Measurements from ENCODE around the gene TELO2. TPM values are rescaled to one million over a fixed set of nuclear protein-coding genes. Genes with fewer than 3 reads are reported as not detected.

Gene TELO2
- total RNA-seq, 2 experiments from 2014 or later = 29.7 to 30.8 TPM

DNA sequence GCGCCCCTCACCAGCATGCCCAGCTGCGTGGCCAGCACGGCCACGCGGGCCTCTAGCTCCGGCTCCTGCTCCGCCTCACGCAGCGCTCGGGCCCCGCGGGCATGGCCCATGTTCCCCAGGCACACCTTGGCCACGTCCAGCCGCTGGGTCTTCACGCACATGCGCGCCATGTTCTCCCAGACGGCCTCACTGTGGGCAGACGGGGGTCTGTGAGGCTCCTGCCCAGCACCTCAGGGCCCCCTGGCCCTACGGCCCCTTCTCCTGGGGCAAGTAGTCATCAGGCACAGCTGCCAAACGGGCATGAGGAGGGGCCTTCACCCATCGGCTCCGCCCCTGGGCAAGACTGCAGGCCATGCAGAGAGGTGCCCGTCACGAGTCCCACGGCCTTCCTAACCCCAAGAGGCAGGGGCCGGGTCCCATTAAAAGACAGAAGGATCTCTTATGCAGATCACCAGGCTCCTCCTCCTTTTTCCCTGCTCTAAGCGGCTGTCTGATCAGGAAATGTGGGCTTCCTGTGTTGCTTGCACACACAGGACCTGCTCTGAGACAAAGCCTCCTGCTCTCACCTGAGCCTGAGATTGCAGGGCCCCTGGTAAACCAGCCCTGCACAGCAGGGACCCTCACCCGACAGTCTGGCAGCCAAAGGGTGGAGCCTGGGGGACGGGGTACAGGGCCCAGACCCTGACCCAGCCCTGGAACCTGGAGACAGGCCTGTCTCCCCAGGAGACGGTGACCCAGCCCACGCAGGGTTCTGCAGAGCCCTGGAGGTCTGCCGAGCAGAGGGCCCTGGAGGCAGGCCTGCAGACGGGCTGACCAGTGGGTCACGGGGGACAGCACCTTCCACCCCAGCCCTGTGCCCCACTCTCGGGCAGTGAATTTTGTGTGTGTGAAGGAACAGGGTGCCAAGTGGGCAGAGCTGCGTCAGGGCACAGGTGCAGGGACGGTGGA lies 33.7 kb downstream of the TELO2 start:
- intact Hi-C loops (cut with DNase I, micrococcal nuclease) = loop anchor here in 1 of 2 experiments (5.0 kb wide), 1 partner anchor 35 kb away; the partner anchor contains the start of gene TELO2
- ChIA-PET POLR2A (interaction anchor here (1.1 to 1.4 kb wide), 3 partner anchors 9 to 34 kb away, joined by 3 to 4 read pairs (median 3); partner anchors contain the start of gene TELO2), CTCF (interaction anchor here (1.0 kb wide), 1 partner anchor 179 kb away, joined by 3 read pairs; the partner anchor contains the start of gene MAPK8IP3)
- H3K27ac Mint-ChIP-seq = peak overlapping the region; percentile 80
- H3K4me1 ChIP-seq (ENCODE audit: insufficient read depth, low read length) = peaks cover 54% of the 10 kb centered on the region
- H3K36me3 Mint-ChIP-seq (ENCODE audit: low read depth) = no peaks in the 10 kb centered on the region
- peak; percentile 79 for ATAC-seq (ENCODE audit: poor library complexity)
- no peaks in the 10 kb centered on the region for H3K27me3 ChIP-seq (ENCODE audit: control insufficient read depth in 1 of 2, insufficient read depth in 2 of 2, low read length in 2 of 2)
- H3K27me3 Mint-ChIP-seq = no peaks in the 10 kb centered on the region
- TF ChIP-seq CTCF (IDR thresholded peaks at IDR 0.05) = no peak
- H3K4me3 Mint-ChIP-seq = peak overlapping the region; percentile 70
- H3K4me1 Mint-ChIP-seq (ENCODE audit: low read depth) = peaks cover 41% of the 10 kb centered on the region
- H3K4me3 ChIP-seq (ENCODE audit: low read length) = peak overlapping the region; percentile 25
- no peaks in the 10 kb centered on the region for H3K9me3 Mint-ChIP-seq
- peak overlapping the region; percentile 60 to 71 for H3K27ac ChIP-seq (ENCODE audit: low read depth in 1 of 2, low read length in 2 of 2)
- no peaks in the 10 kb centered on the region for H3K36me3 ChIP-seq (ENCODE audit: insufficient read depth, low read length)
- peak in 9 of 14 experiments; percentile 27 to 68 (median 45) for DNase-seq
- no peaks in the 10 kb centered on the region for H3K9me3 ChIP-seq (ENCODE audit: control insufficient read depth in 1 of 2, insufficient read depth in 1 of 2, low read length in 2 of 2)

DNA sequence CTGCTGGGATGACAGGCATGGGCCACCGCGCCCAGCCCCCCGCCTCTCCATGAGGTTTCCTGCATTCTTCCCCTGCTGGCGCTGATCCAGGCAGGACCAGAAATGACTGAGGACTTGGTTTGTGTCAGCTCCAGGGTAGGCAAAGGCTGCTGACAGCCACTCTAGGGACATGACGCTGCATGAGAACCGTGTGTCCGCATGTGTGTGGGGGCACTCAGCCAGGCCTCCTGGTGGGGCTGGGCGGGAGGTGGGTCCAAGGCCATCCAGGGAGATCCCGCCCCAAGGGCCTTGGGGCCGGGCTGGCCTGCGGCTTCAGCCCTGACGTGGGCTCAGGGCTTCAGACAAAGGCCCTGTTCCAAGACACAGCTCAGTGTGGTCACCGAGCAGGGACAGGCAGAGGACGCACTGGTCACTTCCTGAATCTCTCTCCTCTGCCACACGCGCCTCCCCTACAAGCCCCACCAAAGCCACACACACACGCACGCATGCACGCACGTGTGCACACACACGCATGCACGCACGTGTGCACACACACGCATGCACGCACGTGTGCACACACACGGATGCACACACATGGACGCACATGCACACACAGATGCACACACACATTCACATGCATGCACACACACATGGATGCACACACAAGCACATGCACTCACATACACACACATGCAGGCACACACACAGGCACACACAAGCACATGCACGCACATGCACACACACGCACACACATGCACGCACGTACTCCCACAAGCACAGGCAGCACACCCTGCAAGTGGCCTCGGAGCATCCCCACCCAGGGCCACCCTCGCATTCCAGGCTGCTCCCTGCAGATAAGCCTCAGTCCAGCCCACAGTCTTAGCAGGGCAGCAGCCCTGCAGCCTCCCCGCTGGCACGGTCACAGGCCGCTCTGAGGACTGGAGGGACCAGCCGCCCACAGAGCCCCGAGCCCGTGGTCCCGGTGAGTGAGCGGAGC lies 35.0 kb downstream of the TELO2 start:
- H3K9me3 Mint-ChIP-seq = no peaks in the 10 kb centered on the region
- H3K36me3 Mint-ChIP-seq (ENCODE audit: low read depth) = no peaks in the 10 kb centered on the region
- H3K36me3 ChIP-seq (ENCODE audit: insufficient read depth, low read length) = no peaks in the 10 kb centered on the region
- peaks cover 47% of the 10 kb centered on the region for H3K4me1 Mint-ChIP-seq (ENCODE audit: low read depth)
- H3K9me3 ChIP-seq (ENCODE audit: control insufficient read depth in 1 of 2, insufficient read depth in 1 of 2, low read length in 2 of 2) = no peaks in the 10 kb centered on the region
- CTCF ChIA-PET = no interaction called here
- POLR2A ChIA-PET = interaction anchor here (1.1 kb wide), 2 partner anchors 8 to 10 kb away, joined by 3 to 4 read pairs; no protein-coding TSS in a partner anchor
- H3K4me3 ChIP-seq (ENCODE audit: low read length) = no peak overlapping the region
- H3K27me3 ChIP-seq (ENCODE audit: control insufficient read depth in 1 of 2, insufficient read depth in 2 of 2, low read length in 2 of 2) = no peaks in the 10 kb centered on the region
- DNase-seq (no peak), ATAC-seq (ENCODE audit: poor library complexity) (no peak)
- H3K27ac ChIP-seq (ENCODE audit: low read depth in 1 of 2, low read length in 2 of 2) = peak overlapping the region; percentile 48 to 71
- no peaks in the 10 kb centered on the region for H3K27me3 Mint-ChIP-seq
- TF ChIP-seq CTCF (IDR thresholded peaks at IDR 0.05) = no peak
- H3K27ac Mint-ChIP-seq = peak overlapping the region; percentile 80
- H3K4me1 ChIP-seq (ENCODE audit: insufficient read depth, low read length) = peaks cover 67% of the 10 kb centered on the region
- intact Hi-C loops (cut with DNase I, micrococcal nuclease) = loop anchor here in 1 of 2 experiments (5.0 kb wide), 1 partner anchor 36 kb away; the partner anchor contains the start of gene TELO2
- no peak overlapping the region for H3K4me3 Mint-ChIP-seq
